ENCODE measurements around the gene AVEN.

AVEN gene

DNA sequence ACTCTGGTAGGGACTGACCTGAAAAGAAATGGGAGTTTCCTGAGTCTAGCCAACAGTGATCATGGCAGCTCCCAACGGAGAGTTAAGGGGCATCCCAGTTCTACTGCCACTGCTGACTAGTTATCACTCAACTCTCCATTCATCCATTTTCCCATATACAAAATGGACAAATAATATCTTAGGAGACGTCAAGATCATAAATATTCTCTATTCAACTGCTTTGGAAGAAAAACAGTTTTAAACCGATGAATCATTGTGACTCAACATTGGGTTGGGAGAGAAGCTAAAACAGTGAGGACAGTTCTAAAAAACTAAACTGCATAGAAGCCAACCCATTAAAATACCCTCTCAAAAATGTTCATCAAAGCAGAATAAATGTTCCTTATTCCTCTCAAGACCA is 128.3 kb downstream of the AVEN start:
- no peak for DNase-seq

DNA sequence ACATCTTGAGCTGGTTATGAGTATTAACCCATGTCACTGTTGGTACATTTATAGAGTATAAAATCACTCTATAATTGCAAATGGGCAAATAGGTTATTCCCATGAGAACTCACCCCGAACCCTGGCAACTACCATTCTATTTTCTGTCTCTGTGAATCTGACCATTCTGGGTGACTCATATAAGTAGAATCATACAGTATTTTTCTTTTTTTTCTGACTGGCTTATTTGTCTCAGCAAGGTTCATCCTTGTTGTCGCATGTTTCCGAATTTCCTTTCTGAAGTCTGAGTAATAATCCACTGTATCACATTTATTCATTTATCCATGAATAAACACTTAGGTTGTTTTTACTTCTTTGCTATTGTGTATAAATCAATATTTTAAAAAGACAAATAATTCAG is 130.6 kb downstream of the AVEN start:
- DNase-seq: no peak

DNA sequence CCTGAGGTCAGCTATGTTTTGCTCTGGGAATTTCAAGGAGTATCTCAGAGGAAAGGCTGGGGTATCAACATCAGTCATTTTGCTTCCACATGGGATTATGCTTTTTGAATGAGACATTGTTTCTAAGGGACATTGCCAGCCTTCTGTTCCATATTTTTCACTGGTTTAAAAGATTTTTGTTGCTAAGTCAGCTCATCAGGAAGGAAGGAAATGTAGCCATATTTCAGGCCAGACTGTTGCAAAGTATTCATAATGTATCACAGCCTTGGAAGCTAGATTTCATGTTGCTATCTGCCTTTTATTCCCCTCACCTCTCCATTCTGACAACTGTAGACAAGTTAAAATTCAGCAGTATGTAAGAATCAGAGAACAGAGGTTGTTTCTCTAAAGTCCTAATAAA is 131.7 kb downstream of the AVEN start:
- DNase-seq: no peak

- no peak for DNase-seq
Observed at GRCh38 chr15:33903661-33904060, 135.3 kb downstream of the AVEN start.

- DNase-seq: no peak
Observed at GRCh38 chr15:33902043-33902442, 137.0 kb downstream of the AVEN start.

GRCh38 chr15:33894193-33894592 is 144.8 kb downstream of the AVEN start:
- no peak for DNase-seq

GRCh38 chr15:33888176-33888575 is 150.8 kb downstream of the AVEN start:
- DNase-seq: no peak

DNA sequence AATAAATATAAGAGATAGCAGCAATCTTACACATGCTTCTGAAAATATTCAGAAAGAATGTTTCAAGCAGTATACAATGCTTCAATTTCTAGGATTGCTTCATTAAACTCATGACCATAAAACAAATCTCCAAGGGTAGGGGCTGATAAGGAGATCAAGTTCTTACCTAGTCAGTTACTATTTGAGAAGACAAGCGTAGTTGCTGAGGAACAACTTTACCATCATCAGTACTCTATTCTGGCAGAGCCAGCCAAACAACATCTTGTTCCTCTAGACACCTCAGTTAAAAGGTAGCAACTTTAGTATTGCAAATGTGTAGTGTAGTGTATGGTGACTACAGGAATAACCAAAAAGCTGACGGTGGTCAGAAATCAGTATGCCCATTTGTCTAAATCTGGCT is 156.1 kb downstream of the AVEN start:
- no peak for DNase-seq

GRCh38 chr15:33874156-33874555 is 164.8 kb downstream of the AVEN start:
- DNase-seq: no peak

- DNase-seq: no peak
Observed at GRCh38 chr15:33872416-33873106, 166.4 kb downstream of the AVEN start.

DNA sequence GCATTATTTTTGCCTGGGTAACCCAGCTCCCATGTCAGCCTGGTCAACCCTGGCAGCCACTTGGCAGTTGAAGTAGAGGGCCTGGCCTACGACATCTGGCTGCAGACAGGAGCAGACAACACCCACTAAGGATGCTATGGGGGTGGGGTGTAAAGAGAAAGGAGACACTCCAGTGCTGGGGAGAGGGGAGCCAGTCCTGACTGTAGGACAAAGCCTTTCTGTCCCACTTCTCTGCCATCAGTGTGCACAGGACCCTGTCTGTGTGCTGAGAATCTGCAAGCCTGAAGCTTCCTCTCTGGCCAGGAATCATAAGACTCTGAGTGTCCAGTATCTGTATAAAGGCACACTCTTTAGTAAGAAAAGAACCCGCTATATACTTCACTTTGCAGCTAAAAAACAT is 167.0 kb downstream of the AVEN start:
- no peak for DNase-seq

- no peak for DNase-seq
Observed at GRCh38 chr15:33866101-33866737, 172.8 kb downstream of the AVEN start.

- DNase-seq: no peak
Observed at GRCh38 chr15:33865416-33865815, 173.6 kb downstream of the AVEN start.

GRCh38 chr15:33864360-33865075 is 174.5 kb downstream of the AVEN start:
- DNase-seq: no peak

DNA sequence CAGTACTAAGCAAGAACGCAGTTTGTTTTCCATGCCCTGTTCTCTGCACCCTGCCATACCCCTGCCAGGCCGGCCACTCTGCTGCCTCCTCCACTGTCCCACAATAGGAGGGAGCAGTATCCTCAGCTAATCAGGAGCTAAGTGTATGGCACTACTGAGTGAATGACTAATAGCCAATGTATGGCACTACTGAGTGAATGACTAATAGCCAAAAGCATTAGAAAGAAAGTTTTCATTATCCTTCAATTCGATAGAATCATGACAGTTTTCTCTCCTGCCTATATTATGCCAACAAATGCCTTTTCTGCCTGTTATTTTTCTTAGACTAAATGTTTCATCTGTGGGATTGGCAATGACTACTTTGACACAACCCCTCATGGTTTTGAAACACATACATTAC is 178.2 kb downstream of the AVEN start:
- DNase-seq: no peak

- no peak for DNase-seq
Observed at GRCh38 chr15:33859992-33860545, 178.9 kb downstream of the AVEN start.

DNA sequence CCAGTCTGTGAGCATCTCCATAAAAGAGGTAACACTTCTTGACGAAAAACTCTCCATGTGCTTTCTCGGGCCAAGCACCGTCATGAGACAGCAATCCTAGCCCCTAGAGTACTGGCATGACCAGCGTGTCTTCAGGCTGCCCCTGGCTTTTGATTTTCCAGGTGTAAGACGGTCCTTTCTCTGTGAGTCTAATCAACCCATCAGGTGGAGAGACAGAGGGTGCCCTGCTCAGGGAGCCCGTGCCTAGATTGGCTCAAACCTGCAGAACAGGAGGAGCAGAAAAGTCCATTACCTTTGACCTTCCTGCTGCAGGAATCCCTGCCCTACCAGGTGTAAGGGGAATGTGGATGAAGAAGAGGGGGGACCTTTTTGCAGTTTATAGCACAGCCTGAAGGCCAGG is 180.2 kb downstream of the AVEN start:
- no peak for DNase-seq

- DNase-seq: no peak
Observed at GRCh38 chr15:33857726-33858125, 181.3 kb downstream of the AVEN start.

GRCh38 chr15:33852570-33852969 is 186.4 kb downstream of the AVEN start:
- no peak for DNase-seq

GRCh38 chr15:33852094-33852493 is 186.9 kb downstream of the AVEN start:
- DNase-seq: no peak

DNA sequence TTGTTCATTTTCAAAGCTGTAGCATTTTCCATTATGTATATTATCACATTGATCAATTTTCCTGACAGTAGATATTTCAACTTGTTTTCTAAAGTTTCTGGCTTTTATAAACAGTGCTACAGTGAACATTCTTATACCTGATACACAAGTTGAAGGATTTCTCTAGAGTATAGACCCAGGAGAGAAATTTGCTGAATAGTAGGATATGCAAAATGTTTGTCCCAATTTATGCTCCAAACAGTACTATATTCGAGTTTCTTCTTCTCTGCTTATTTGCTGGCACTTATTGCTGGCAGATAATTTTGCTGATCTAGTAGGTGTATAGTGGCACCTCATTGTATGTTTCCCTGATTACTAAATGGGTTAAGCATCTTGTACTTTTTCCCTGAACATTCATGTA is 187.9 kb downstream of the AVEN start:
- DNase-seq: no peak

GRCh38 chr15:33848011-33848410 is 191.0 kb downstream of the AVEN start:
- no peak for DNase-seq

DNA sequence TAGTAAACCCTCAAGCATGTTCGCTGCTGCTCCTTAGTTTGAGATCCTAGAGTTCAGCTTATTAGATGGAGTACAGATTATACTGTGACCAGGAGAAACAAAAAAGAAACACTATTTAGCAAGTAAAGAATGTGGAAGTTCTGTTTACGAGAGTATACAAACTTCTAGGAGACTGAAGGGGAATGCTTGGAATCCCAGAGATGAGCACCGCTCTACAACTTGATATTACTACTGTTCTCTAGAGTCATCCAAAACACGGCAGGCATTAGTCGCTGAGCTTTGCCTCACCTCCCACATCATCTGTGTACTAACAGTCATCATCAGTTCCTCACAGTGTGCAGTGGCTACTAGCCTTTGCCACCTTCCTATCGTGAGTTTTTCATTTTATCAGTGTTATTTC is 192.1 kb downstream of the AVEN start:
- DNase-seq: no peak

GRCh38 chr15:33846142-33846541 is 192.9 kb downstream of the AVEN start:
- no peak for DNase-seq

All from suppressor macrophage (primary cell).